AG04450 (cell line): ENCODE data around the gene ZKSCAN7. TPM values are rescaled to one million over a fixed set of nuclear protein-coding genes. Genes with fewer than 3 reads are reported as not detected.

Source experiments
- CTCF ChIA-PET: fragments of 300-600, 350-600 bp; formaldehyde crosslinking; extraction: SDS; loops from one replicate; lab custom pipeline; 2022; ENCODE audit warnings: antibody characterized with exemption, inconsistent platforms; lab: Charles Lee
- POLR2A ChIA-PET: fragments of 350-600 bp; formaldehyde crosslinking; extraction: SDS; loops from one replicate; lab custom pipeline; 2021; ENCODE audit warnings: antibody characterized with exemption, inconsistent platforms; lab: Yijun Ruan, JAX
- DNase-seq: peaks from one replicate; pipeline ENCODE4 v3.0.0-alpha.2; 2011; ENCODE audit warnings: low read depth, low spot score
- H3K27ac ChIP-seq: one replicate; pipeline ENCODE4 v1.5.1; 2012; ENCODE audit warnings: low read depth, low read length, control low read depth
- H3K27me3 ChIP-seq: one replicate; pipeline ENCODE4 v1.6.0; 2012; ENCODE audit warnings: low read length; ENCODE audit not compliant: control insufficient read depth, insufficient read depth
- H3K4me3 ChIP-seq: 2 replicates; pipeline ENCODE4 v1.5.1; 2011; ENCODE audit warnings: mild to moderate bottlenecking, low read depth, low read length, control low read depth
- H3K9me3 ChIP-seq: 2 replicates; pipeline ENCODE4 v1.5.1; 2012; ENCODE audit warnings: low read length; ENCODE audit not compliant: control insufficient read depth, insufficient read depth
- CTCF ChIP-seq: IDR thresholded peaks from 2 replicates; pipeline ENCODE4 v1.5.1; 2011; ENCODE audit warnings: low read depth, low read length, control low read depth, inconsistent platforms
- polyA plus RNA-seq: library from polyadenylated mRNA; depleted of rRNA; stranded (reverse); fragments of >200 nt; gene quantifications from 2 replicates; pipeline ENCODE4 v1.2.3, GENCODE V29; 2011

The ZKSCAN7 gene
- polyA plus RNA-seq, 1 experiment: 8.3 TPM

- Histone ChIP-seq H3K9me3 (peaks cover 3% of the 10 kb centered on the region; the same call in 1 of the 2 replicates), H3K27ac (no peak overlapping the region), H3K4me3 (peak overlapping the region; percentile 73), H3K27me3 (no peaks in the 10 kb centered on the region)
- ChIA-PET CTCF (no interaction called here), POLR2A (interaction anchor here (0.6 to 1.0 kb wide), 2 partner anchors 14 to 172 kb away, joined by 3 to 4 read pairs; partner anchors contain the start of gene TCAIM)
- DNase-seq: no peak
- TF ChIP-seq CTCF: no peak
Measured at GRCh38 chr3:44510000-44510368, 45.0 kb upstream of the ZKSCAN7 start.

- H3K4me3 ChIP-seq: peak overlapping the region; percentile 73
- POLR2A ChIA-PET: interaction anchor here (0.6 to 1.1 kb wide), 6 partner anchors 35 to 501 kb away, joined by 3 read pairs; partner anchors contain the start of gene ZNF660
- H3K27ac ChIP-seq: peak overlapping the region; percentile 88
- no peak for TF ChIP-seq CTCF
- no peak for DNase-seq
- CTCF ChIA-PET: interaction anchor here (0.7 to 1.5 kb wide), 5 partner anchors 22 to 269 kb away, joined by 3 to 5 read pairs (median 4); partner anchors contain the start of gene TCAIM
- no peaks in the 10 kb centered on the region for H3K27me3 ChIP-seq
- no peaks in the 10 kb centered on the region; the same call in 1 of the 2 replicates for H3K9me3 ChIP-seq
Measured at GRCh38 chr3:44511238-44511566, 43.8 kb upstream of the ZKSCAN7 start.

GRCh38 chr3:44513513-44513912 is 41.5 kb upstream of the ZKSCAN7 start:
- POLR2A ChIA-PET: no interaction called here
- H3K27me3 ChIP-seq: no peaks in the 10 kb centered on the region
- CTCF ChIA-PET: no interaction called here
- H3K9me3 ChIP-seq: no peaks in the 10 kb centered on the region; the same call in 1 of the 2 replicates
- no peak overlapping the region for H3K4me3 ChIP-seq
- no peak overlapping the region for H3K27ac ChIP-seq
- TF ChIP-seq CTCF: no peak
- DNase-seq: no peak

- no peaks in the 10 kb centered on the region; the same call in 1 of the 2 replicates for H3K9me3 ChIP-seq
- H3K4me3 ChIP-seq: no peak overlapping the region
- DNase-seq: no peak
- ChIA-PET POLR2A (interaction anchor here (0.7 kb wide), 2 partner anchors 94 to 112 kb away, joined by 4 read pairs; no protein-coding TSS in a partner anchor), CTCF (no interaction called here)
- no peak for TF ChIP-seq CTCF
- H3K27me3 ChIP-seq: peaks cover 3% of the 10 kb centered on the region
- H3K27ac ChIP-seq: no peak overlapping the region
Measured at GRCh38 chr3:44516230-44516629, 38.8 kb upstream of the ZKSCAN7 start.

GRCh38 chr3:44518782-44519156 is 36.2 kb upstream of the ZKSCAN7 start:
- DNase-seq: no peak
- TF ChIP-seq CTCF: no peak
- ChIA-PET CTCF (interaction anchor here (2.0 kb wide), 1 partner anchor 14 kb away, joined by 6 read pairs; no protein-coding TSS in a partner anchor), POLR2A (no interaction called here)
- Histone ChIP-seq H3K4me3 (no peak overlapping the region), H3K27me3 (peaks cover 6% of the 10 kb centered on the region), H3K9me3 (no peaks in the 10 kb centered on the region), H3K27ac (no peak overlapping the region)
